ENCODE measurements around the gene TTC1. TPM values are rescaled to one million over a fixed set of nuclear protein-coding genes. Genes with fewer than 3 reads are reported as not detected.

Gene TTC1
- total and polyA plus RNA-seq, 10 donors: 29.2 to 55.2 (median 39.6) TPM

DNA sequence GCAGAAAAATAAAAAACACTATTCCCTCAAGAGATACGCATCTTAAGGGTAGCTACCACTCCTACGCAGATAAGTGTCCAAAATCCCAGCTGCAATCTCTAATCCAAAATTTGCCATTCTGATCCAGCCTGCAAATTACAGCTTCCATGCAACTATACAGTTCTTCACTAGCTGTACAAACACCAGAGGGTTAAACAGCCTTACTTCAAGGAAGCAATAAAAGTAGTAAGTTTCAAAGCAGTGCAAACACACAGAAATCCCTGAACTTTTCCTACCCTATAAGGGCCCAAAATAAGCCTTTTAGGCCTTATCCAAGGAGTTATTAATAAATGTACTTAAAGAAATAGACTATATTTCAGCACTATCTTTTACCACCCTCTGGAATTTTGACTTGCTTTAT is 70.8 kb downstream of the TTC1 start:
- no peak for DNase-seq
- 94 to 98% (median 96%) methylated on average over 2 of the region's 2 CpGs for WGBS, 5 donors

DNA sequence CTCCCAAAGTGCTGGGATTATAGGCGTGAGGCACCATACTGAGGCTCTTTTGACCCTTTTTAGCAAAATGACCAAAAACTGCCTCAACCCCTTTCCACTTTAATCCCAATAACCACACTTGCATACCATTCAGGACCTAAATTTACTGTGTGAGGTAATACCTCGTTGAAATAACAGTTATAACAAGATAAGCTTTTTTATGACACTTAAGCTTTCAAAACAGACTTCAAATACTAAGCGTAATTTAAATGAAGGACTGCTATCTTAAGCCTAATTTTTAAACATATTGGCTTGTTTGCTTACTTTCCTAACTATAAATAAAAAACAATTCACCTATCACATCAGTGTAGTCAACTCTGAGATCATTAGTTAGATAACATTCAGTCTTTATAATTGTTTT is 72.6 kb downstream of the TTC1 start:
- Histone ChIP-seq H3K36me3 (peaks cover 0 to 38% (median 10%) of the 10 kb centered on the region in 6 donors), H3K9me3 (no peaks in the 10 kb centered on the region), H3K4me1 (peaks cover 0 to 8% (median 2%) of the 10 kb centered on the region in 6 donors), H3K4me3 (no peak overlapping the region), H3K27me3 (replicated peaks in 1 of 7) (no peaks in the 10 kb centered on the region), H3K27ac (no peak overlapping the region)
- no peak for DNase-seq
- intact Hi-C loops (cut with DNase I; ENCODE audit: low total_unique reads): loop anchor here (5.0 kb wide), 1 partner anchor 266 kb away; no protein-coding TSS in a partner anchor
- 80 to 90% (median 83%) methylated on average over 3 of the region's 3 CpGs for WGBS, 5 donors
- no peak for TF ChIP-seq POLR2A (IDR thresholded peaks at IDR 0.05)
- TF ChIP-seq POLR2AphosphoS5 (IDR thresholded peaks at IDR 0.05): no peak

More for the DNA sequence above, 70.8 kb downstream of the TTC1 start:
- TF ChIP-seq, protein P1, sequence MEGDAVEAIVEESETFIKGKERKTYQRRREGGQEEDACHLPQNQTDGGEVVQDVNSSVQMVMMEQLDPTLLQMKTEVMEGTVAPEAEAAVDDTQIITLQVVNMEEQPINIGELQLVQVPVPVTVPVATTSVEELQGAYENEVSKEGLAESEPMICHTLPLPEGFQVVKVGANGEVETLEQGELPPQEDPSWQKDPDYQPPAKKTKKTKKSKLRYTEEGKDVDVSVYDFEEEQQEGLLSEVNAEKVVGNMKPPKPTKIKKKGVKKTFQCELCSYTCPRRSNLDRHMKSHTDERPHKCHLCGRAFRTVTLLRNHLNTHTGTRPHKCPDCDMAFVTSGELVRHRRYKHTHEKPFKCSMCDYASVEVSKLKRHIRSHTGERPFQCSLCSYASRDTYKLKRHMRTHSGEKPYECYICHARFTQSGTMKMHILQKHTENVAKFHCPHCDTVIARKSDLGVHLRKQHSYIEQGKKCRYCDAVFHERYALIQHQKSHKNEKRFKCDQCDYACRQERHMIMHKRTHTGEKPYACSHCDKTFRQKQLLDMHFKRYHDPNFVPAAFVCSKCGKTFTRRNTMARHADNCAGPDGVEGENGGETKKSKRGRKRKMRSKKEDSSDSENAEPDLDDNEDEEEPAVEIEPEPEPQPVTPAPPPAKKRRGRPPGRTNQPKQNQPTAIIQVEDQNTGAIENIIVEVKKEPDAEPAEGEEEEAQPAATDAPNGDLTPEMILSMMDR (IDR thresholded peaks at IDR 0.05 in 8 of 11, conservative IDR thresholded peaks at IDR 0.05 in 3 of 11): no peak
- TF ChIP-seq POLR2A (IDR thresholded peaks at IDR 0.05) (no peak), POLR2AphosphoS5 (IDR thresholded peaks at IDR 0.05) (no peak)
- no peak overlapping the region for H3K4me3 ChIP-seq
- peaks cover 0 to 8% (median 2%) of the 10 kb centered on the region in 6 donors for H3K4me1 ChIP-seq
- H3K27ac ChIP-seq: no peak overlapping the region
- H3K27me3 ChIP-seq (replicated peaks in 1 of 7): no peaks in the 10 kb centered on the region
- intact Hi-C loops (cut with DNase I; ENCODE audit: low total_unique reads): loop anchor here (5.0 kb wide), 1 partner anchor 268 kb away; no protein-coding TSS in a partner anchor
- H3K9me3 ChIP-seq: no peaks in the 10 kb centered on the region
- H3K36me3 ChIP-seq: peaks cover 0 to 40% (median 10%) of the 10 kb centered on the region in 6 donors

DNA sequence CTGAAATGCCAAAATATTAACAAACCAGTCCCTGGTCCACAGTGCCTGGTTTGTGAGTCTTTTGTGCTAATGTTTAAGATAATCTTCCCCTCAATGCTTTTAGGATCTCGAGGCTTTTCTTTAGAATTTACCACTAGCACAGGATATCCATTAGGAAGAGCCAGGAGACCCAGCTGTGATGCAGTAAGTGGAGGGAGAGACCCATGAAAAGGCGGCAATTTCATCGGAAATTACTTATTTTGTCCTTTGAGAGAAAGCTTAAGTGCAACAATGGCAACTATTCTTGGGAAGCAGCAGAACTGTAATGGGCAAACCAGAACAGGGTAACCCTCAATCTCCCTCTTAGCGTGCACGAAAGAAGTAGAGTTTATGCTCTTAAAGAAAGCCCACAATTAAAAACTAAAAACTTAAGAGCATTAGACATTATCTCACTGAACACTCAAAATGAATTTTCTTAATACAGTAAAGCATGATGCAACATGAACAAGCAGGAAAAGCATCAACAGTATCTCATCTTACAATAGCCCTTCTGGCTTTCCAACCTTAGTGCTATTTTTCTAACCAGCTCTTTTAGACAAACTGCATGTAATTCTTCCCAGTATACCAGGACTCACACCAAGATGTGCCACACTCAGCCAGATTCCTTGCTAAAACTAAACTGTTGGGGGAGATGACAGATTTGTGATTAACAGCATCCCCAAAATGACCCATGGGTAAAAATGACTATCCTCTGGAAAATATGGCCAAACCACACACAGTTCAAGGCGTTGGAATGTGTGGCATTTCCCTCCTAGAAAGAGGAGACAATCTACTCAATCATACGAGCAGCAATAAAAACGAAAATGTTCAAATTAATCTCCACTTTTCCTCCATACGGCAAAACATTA is 73.9 kb downstream of the TTC1 start:
- TF ChIP-seq, protein P1 (IDR thresholded peaks at IDR 0.05 in 8 of 11, conservative IDR thresholded peaks at IDR 0.05 in 3 of 11): no peak
- TF ChIP-seq POLR2AphosphoS5 (IDR thresholded peaks at IDR 0.05): no peak
- TF ChIP-seq POLR2A (IDR thresholded peaks at IDR 0.05): no peak
- H3K9me3 ChIP-seq: no peaks in the 10 kb centered on the region
- no peaks in the 10 kb centered on the region for H3K27me3 ChIP-seq (replicated peaks in 1 of 7)
- no peak overlapping the region for H3K4me3 ChIP-seq
- DNase-seq: no peak
- WGBS, 5 donors: 78 to 90% (median 82%) methylated on average over 9 of the region's 9 CpGs
- intact Hi-C loops (cut with DNase I; ENCODE audit: low total_unique reads): loop anchor here (5.0 kb wide), 1 partner anchor 264 kb away; no protein-coding TSS in a partner anchor
- peak overlapping the region in 2 of 8 donors; percentile 8 to 41 for H3K27ac ChIP-seq
- H3K36me3 ChIP-seq: peaks cover 0 to 25% (median 2%) of the 10 kb centered on the region in 6 donors
- H3K4me1 ChIP-seq: peaks cover 0 to 8% (median 2%) of the 10 kb centered on the region in 6 donors

DNA sequence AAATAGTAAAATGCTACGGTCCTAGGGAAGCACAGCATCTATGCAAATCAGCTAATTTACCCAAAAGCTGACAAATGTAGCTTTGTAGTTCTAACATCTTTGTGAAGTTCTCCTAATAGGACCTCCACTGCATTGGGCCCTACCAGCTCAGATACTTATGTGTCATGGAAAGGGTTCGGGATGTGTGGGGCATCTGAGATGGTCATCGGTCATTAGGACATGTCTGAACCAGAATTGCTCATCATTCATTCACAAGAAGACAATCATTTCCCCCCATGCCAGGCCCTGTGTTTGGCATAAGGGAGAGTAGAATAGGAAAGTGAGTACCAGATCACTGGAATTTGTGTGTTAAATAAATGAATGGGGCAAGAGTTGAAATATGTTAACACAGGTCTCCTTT is 74.6 kb downstream of the TTC1 start:
- Histone ChIP-seq H3K4me1 (peaks cover 0 to 8% (median 2%) of the 10 kb centered on the region in 6 donors), H3K27me3 (replicated peaks in 1 of 7) (no peaks in the 10 kb centered on the region), H3K27ac (peak overlapping the region in 1 of 8 donors; percentile 8), H3K4me3 (no peak overlapping the region), H3K9me3 (no peaks in the 10 kb centered on the region), H3K36me3 (peaks cover 0 to 18% (median 0%) of the 10 kb centered on the region in 6 donors)
- DNase-seq: no peak
- WGBS, 5 donors: 66 to 86% (median 84%) methylated on average over 3 of the region's 3 CpGs
- no peak for TF ChIP-seq POLR2A (IDR thresholded peaks at IDR 0.05)
- no peak for TF ChIP-seq POLR2AphosphoS5 (IDR thresholded peaks at IDR 0.05)
- TF ChIP-seq, protein P1 (IDR thresholded peaks at IDR 0.05 in 8 of 11, conservative IDR thresholded peaks at IDR 0.05 in 3 of 11): no peak
- intact Hi-C loops (cut with DNase I; ENCODE audit: low total_unique reads): loop anchor here (5.0 kb wide), 1 partner anchor 264 kb away; no protein-coding TSS in a partner anchor
